ENCODE measurements around the gene RFXANK.
"Not testable (repeated sequence)": the region's sequence is repeated elsewhere in the genome, so short reads cannot be mapped to it uniquely, and the experiment has no call there.

RFXANK gene, protein sequence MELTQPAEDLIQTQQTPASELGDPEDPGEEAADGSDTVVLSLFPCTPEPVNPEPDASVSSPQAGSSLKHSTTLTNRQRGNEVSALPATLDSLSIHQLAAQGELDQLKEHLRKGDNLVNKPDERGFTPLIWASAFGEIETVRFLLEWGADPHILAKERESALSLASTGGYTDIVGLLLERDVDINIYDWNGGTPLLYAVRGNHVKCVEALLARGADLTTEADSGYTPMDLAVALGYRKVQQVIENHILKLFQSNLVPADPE

DNA sequence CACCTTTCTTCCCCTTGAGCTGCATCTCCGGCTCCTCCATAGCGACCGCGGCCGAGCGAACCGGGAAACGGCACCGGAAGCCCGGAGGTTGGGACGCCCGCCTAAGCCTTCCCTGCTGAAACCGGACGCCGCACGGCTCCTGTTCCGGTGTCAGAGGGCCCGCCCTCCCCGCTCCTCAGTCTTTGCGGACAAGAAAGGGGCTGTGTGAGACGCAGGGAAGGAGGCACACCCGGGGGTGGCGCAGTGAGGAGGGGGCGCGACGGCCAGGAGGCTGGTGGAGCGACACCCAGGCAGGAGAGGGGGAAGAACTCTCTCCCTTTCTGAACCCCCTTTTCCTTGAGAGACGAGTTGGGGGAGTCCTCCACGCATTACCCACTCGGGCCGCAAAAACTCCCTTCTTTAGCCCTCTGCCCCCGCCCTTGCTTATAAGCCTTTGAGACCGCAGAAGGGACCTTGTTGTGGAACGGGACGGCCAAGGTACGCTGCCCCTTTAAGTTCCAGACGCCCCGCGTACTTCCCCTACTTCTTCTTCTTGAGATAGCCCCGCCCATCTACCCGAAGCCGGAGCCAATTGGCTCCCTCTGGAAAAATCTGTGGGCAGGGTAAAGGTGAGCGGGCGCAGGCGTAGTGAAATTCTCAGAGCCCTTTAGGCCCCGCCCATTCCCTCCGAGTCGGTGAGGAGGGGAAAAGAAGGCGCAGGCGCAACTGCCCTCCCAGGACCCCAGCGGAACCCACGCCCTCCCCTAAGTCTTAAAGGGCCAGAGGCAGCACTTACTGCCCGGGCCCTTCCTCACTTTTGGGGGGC lies at the start of gene RFXANK, which contains the start of gene BORCS8:
RFXANK (plus strand) TSS at position 181 of the 805 bp plus-strand sequence. CDS start 1,689 bp downstream, outside the sequence.
BORCS8 (minus strand) TSS at position 75 of the 805 bp plus-strand sequence; CDS start at position 40, 35 bp downstream.
- peak within 1 kb of the TSS; percentile 98 for H3K4me3 ChIP-seq (ENCODE audit: control insufficient read depth, low read depth, low read length)
- TF ChIP-seq, protein P1, sequence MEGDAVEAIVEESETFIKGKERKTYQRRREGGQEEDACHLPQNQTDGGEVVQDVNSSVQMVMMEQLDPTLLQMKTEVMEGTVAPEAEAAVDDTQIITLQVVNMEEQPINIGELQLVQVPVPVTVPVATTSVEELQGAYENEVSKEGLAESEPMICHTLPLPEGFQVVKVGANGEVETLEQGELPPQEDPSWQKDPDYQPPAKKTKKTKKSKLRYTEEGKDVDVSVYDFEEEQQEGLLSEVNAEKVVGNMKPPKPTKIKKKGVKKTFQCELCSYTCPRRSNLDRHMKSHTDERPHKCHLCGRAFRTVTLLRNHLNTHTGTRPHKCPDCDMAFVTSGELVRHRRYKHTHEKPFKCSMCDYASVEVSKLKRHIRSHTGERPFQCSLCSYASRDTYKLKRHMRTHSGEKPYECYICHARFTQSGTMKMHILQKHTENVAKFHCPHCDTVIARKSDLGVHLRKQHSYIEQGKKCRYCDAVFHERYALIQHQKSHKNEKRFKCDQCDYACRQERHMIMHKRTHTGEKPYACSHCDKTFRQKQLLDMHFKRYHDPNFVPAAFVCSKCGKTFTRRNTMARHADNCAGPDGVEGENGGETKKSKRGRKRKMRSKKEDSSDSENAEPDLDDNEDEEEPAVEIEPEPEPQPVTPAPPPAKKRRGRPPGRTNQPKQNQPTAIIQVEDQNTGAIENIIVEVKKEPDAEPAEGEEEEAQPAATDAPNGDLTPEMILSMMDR (conservative IDR thresholded peaks at IDR 0.05; ENCODE audit: control insufficient read depth, insufficient read depth, low read depth, low read length): no peak
- peak; percentile 98 for DNase-seq (ENCODE audit: low read depth)

DNA sequence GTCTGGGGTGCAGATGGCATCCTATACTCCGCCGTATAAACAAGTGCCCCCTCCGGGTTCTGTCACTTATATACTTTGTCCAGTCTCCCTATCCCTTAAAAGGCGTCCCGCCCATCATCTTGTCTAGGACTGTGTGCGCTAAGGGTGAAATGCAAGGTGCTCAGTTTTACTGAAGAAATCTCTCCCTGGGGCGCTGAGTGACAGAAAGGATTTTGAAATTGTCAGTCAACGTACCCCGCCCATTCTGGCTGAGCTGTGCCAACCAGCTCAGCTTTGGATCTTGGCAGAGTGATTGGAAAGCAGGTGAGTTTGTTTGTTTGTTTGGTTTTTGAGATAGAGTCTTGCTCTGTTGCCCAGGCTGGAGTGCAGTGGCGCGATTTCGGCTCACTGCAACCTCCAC lies 49.7 kb upstream of the RFXANK start:
- TF ChIP-seq, protein P1 (conservative IDR thresholded peaks at IDR 0.05; ENCODE audit: control insufficient read depth, insufficient read depth, low read depth, low read length): no peak
- no peak overlapping the region for H3K4me3 ChIP-seq (ENCODE audit: control insufficient read depth, low read depth, low read length)

DNA sequence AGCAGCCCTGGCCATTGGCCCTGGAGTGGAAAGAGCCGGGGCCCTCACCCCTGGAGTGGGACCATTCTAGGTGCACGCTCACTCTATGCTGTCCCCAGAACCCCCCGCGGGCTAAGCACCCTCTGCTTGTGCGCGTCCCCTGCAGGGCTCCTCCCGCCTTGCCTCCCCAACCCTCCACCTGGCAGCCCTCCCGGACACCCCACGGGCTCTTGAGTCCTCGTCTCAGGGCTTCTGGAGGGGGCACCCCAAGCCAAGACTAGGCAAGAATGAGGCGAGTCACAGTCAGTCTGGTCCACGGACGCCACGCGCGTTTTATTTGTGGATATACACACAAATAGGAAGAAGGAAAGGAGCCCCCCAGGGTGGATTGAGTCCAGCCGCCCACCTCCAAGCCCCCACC lies 46.8 kb upstream of the RFXANK start:
- TF ChIP-seq, protein P1 (conservative IDR thresholded peaks at IDR 0.05; ENCODE audit: control insufficient read depth, insufficient read depth, low read depth, low read length): no peak
- no peak overlapping the region for H3K4me3 ChIP-seq (ENCODE audit: control insufficient read depth, low read depth, low read length)

More for the DNA sequence above, 49.7 kb upstream of the RFXANK start:
- no peak for DNase-seq (ENCODE audit: low read depth)

DNA sequence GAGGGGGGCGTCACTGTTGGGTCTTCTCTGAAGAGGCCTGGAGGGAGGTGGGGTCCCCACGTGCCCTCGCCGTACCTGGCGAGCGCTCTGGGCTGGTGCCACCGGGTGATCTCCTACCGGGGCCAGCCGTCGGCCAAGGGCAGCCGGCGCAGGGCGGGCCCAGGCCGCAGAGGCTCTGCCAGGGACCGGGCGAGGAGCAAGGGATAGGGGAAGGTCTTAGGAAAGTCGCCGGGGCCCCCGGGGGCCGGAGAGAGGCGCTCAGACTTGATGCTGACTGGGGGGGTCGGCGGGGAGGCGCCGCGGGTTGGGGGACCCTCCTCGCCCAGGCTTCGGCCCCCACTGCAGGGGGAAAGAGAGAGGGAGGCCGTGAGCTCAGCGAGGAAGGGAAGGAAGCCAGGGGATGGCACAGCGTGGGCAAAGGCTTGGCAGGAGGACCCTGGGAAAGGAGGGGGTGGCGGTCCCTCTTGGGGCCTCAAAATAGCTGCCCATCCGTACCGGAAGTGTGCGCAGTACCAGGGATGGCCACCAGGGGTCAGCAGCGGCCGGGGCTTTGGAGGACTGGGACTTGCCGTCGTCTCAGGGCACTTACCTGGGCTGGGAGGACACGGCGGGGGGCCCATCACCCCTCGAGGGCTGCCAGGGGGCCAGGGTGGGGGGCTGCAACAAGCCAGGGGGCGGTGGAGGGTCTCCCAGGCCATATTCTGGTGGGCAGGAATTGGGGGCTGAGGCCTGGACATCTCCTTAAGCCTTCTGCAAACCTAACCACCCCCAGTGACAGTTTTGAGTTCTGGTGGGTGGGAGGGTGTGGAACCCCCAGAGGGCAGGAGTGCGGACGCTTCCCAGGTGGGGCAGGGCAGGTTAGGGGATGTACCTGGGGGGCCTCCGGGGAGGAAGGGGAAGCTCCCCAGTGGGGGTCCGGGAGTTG lies 46.1 kb upstream of the RFXANK start:
- TF ChIP-seq, protein P1 (conservative IDR thresholded peaks at IDR 0.05; ENCODE audit: control insufficient read depth, insufficient read depth, low read depth, low read length): peak; percentile 84
- no peak overlapping the region for H3K4me3 ChIP-seq (ENCODE audit: control insufficient read depth, low read depth, low read length)
- peak; percentile 52 for DNase-seq (ENCODE audit: low read depth)

More for the DNA sequence above, 46.8 kb upstream of the RFXANK start:
- DNase-seq (ENCODE audit: low read depth): no peak

DNA sequence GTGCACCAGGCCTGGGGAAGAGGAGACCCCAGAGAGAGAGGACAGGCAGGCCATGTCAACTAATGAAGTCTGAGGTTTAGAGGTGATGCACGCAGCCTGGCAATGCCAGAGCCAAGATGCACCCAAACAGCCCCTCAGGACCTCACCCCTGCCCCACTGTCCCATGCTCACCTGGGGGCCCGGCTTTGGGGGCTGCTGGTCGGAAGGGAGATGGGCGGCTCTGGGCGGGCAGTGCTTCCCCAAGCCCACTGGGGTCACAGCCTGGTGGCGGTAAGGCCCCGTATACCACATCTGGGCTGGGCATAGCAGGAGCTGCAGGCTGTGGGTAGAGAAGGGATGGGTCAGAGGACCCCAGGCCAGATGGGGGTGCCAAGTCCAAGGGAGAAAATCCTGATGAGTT lies 45.2 kb upstream of the RFXANK start:
- DNase-seq (ENCODE audit: low read depth): no peak
- H3K4me3 ChIP-seq (ENCODE audit: control insufficient read depth, low read depth, low read length): no peak overlapping the region
- TF ChIP-seq, protein P1 (conservative IDR thresholded peaks at IDR 0.05; ENCODE audit: control insufficient read depth, insufficient read depth, low read depth, low read length): no peak

DNA sequence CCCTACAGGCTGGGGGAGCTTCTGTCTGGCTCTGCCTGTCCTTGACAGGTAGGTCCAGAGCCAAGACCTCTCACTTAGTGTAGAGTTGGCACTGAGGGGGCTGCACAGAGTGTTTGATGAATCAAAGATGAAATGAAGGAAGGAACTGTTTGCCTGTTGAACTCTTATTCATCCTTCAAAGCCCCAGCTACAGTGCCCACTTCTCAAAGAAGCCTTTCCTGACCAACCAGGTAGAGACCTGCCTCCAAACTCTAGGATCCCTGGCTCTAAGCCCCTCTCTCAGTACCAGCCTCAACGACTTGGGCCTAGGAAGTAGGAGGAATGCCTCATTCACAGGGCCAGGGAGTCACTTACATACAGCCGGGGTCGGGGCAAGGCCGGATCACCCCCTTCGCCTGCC lies 44.7 kb upstream of the RFXANK start:
- DNase-seq (ENCODE audit: low read depth): no peak
- TF ChIP-seq, protein P1 (conservative IDR thresholded peaks at IDR 0.05; ENCODE audit: control insufficient read depth, insufficient read depth, low read depth, low read length): no peak
- H3K4me3 ChIP-seq (ENCODE audit: control insufficient read depth, low read depth, low read length): no peak overlapping the region

DNA sequence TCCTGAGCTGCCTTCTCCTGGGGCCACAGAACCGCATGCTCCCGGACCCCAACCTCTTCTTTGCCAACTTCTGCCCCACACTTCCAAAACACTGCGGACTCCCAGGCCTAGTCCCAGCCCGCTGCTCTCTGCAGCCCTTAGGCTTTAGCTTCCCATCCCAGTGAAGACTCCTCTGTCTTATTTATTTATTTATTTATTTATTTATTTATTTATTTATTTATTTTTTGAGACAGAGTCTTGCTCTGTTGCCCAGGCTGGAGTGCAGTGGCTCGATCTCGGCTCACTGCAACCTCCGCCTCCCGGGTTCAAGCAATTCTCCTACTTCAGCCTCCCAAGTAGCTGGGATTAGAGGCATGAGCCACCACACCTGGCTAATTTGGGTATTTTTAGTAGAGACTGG lies 43.6 kb upstream of the RFXANK start:
- not testable (repeated sequence) for H3K4me3 ChIP-seq (ENCODE audit: control insufficient read depth, low read depth, low read length); DNase-seq (ENCODE audit: low read depth)
